Neural cell (in vitro differentiated cells): ENCODE data around the gene HECA. TPM values are rescaled to one million over a fixed set of nuclear protein-coding genes. Genes with fewer than 3 reads are reported as not detected.

Experiments used
- H2AFZ ChIP-seq: fragments of 200-600, 300-800 bp; sonication (generic), shearing (Covaris generic); 2 replicates; pipeline ENCODE4 v1.6.0; 2014; ENCODE audit warnings: low read depth, mild to moderate bottlenecking, antibody characterized with exemption, low read length, moderate library complexity
- H3F3A ChIP-seq: fragments of 200-600 bp; shearing (Covaris generic); 2 replicates; pipeline ENCODE4 v1.6.1; 2016; ENCODE audit warnings: mild to moderate bottlenecking, moderate library complexity, mixed read lengths, antibody characterized with exemption, low read length; ENCODE audit not compliant: insufficient read depth, poor library complexity, severe bottlenecking
- H3K27ac ChIP-seq: fragments of 200-600, 300-800 bp; sonication (generic), shearing (Covaris generic); 2 replicates; pipeline ENCODE4 v1.5.1; 2014; ENCODE audit warnings: mild to moderate bottlenecking, low read length, moderate library complexity
- H3K27me3 ChIP-seq: fragments of 300-800, 200-600 bp; sonication (generic), shearing (Covaris generic); 2 replicates; pipeline ENCODE4 v1.6.0; 2014; ENCODE audit warnings: mild to moderate bottlenecking, low read depth, low read length, moderate library complexity; ENCODE audit not compliant: insufficient read depth
- H3K36me3 ChIP-seq: fragments of 300-800, 200-600 bp; sonication (generic), shearing (Covaris generic); 2 replicates; pipeline ENCODE4 v1.5.1; 2014; ENCODE audit warnings: mild to moderate bottlenecking, antibody characterized with exemption, low read length, moderate library complexity; ENCODE audit not compliant: insufficient read depth
- H3K4me2 ChIP-seq: fragments of 300-800, 200-600 bp; sonication (generic), shearing (Covaris generic); 2 replicates; pipeline ENCODE4 v1.6.0; 2014; ENCODE audit warnings: mild to moderate bottlenecking, low read length
- H3K4me3 ChIP-seq: fragments of 300-800, 200-600 bp; sonication (generic), shearing (Covaris generic); 2 replicates; pipeline ENCODE4 v1.5.1; 2014; ENCODE audit warnings: mild to moderate bottlenecking, low read length, moderate library complexity
- H3K79me2 ChIP-seq: fragments of 200-600 bp; shearing (Covaris generic); replicated peaks from 2 replicates; pipeline ENCODE4 v1.6.0; 2014; ENCODE audit warnings: mild to moderate bottlenecking, low read length, moderate library complexity; ENCODE audit not compliant: insufficient read depth
- H3K9ac ChIP-seq: fragments of 300-800, 200-600 bp; sonication (generic), shearing (Covaris generic); 2 replicates; pipeline ENCODE4 v1.6.1; 2016; ENCODE audit warnings: mild to moderate bottlenecking, low read length, mixed read lengths
- H3K9me2 ChIP-seq: fragments of 200-600 bp; shearing (Covaris generic); 2 replicates; pipeline ENCODE4 v1.6.1; 2016; ENCODE audit warnings: mild to moderate bottlenecking, low read length, mixed read lengths; ENCODE audit not compliant: insufficient read depth
- H3K9me3 ChIP-seq: fragments of 200-600, 300-800 bp; sonication (generic), shearing (Covaris generic); 2 replicates; pipeline ENCODE4 v1.6.1; 2016; ENCODE audit warnings: mild to moderate bottlenecking, mixed run types, low read length, moderate library complexity, mixed read lengths
- H4K20me1 ChIP-seq: fragments of 200-600 bp; shearing (Covaris generic); 2 replicates; pipeline ENCODE4 v1.6.1; 2016; ENCODE audit warnings: mild to moderate bottlenecking, mixed run types; ENCODE audit not compliant: insufficient read depth
- EP300 ChIP-seq: fragments of 450-650 bp; conservative IDR thresholded peaks from 2 replicates; pipeline ENCODE4 v1.6.1; 2014; ENCODE audit warnings: antibody characterized with exemption, mild to moderate bottlenecking, moderate library complexity; ENCODE audit not compliant: poor library complexity, severe bottlenecking
- EZH2 ChIP-seq: fragments of 200-600, 300-800 bp; shearing (Covaris generic), sonication (generic); IDR thresholded peaks from 2 replicates; pipeline ENCODE4 v1.6.1; 2014; ENCODE audit warnings: antibody characterized with exemption, low read length, borderline replicate concordance, mild to moderate bottlenecking; ENCODE audit not compliant: insufficient read depth, poor library complexity, severe bottlenecking
- MXI1 ChIP-seq: fragments of 450-650 bp; conservative IDR thresholded peaks from 2 replicates; pipeline ENCODE4 v1.6.1; 2014; ENCODE audit warnings: antibody characterized with exemption, mild to moderate bottlenecking; ENCODE audit not compliant: poor library complexity, severe bottlenecking
- POLR2AphosphoS5 ChIP-seq: IDR thresholded peaks from 2 replicates; pipeline ENCODE4 v1.6.1; 2012
- RAD21 ChIP-seq: fragments of 450-650 bp; conservative IDR thresholded peaks from 2 replicates; pipeline ENCODE4 v1.6.1; 2014; ENCODE audit warnings: antibody characterized with exemption, mild to moderate bottlenecking, moderate library complexity
- SMC3 ChIP-seq: fragments of 450-650 bp; conservative IDR thresholded peaks from 2 replicates; pipeline ENCODE4 v1.6.1; 2014; ENCODE audit warnings: antibody characterized with exemption, mild to moderate bottlenecking, moderate library complexity; ENCODE audit not compliant: poor library complexity
- TAF1 ChIP-seq: IDR thresholded peaks from 2 replicates; pipeline ENCODE4 v1.6.1; 2012; ENCODE audit warnings: low read depth
- polyA plus RNA-seq: library from polyadenylated mRNA; depleted of rRNA; stranded (reverse); fragments of >200 nt; gene quantifications from 2 replicates; pipeline ENCODE4 v1.2.3, GENCODE V29; 2014
- TF ChIP-seq, protein P1 (sequence below): IDR thresholded peaks from 2 replicates; pipeline ENCODE4 v1.6.1; 2012; ENCODE audit warnings: borderline replicate concordance
- TF ChIP-seq, protein P2 (sequence below): fragments of 450-650 bp; IDR thresholded peaks from 2 replicates; pipeline ENCODE4 v1.5.1; 2014; ENCODE audit warnings: antibody characterized with exemption, mild to moderate bottlenecking, moderate library complexity; ENCODE audit not compliant: poor library complexity, severe bottlenecking

The HECA gene
- polyA plus RNA-seq, 1 donor from 2014 or later = 20.2 TPM

DNA sequence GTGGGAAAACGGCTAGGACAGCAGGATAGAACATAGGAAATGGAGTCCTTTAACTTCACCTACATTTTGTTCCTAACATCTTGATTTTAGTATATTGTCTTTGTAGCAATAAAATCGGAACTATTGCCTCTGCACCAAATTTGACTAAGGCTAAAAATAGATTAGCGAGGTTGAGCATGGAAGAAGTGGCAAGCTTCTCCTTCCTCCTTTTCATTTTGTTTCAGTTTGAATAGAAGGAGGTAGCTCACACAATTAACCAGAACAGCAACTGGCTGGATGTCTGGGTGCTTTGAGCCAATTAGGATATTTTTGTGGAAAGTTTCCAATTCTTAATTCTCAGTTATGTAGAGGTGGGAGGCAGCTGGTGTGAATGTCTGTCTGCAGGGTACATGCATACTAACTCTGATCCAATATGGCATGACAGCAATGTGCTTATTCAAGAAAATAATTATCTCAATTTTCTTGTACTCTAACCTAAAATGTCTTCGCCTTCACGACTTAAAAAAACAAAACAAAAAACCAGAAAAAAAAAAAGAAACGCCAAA is 3.1 kb upstream of the HECA start:
- H3K9me2 ChIP-seq = no peaks in the 10 kb centered on the region
- H2AFZ ChIP-seq = no peak overlapping the region
- no peaks in the 10 kb centered on the region for H3K27me3 ChIP-seq
- H3K4me2 ChIP-seq = no peak overlapping the region
- no peak overlapping the region for H3K4me3 ChIP-seq
- no peaks in the 10 kb centered on the region for H3K9me3 ChIP-seq
- H3F3A ChIP-seq = no peaks in the 10 kb centered on the region
- H3K9ac ChIP-seq = no peak overlapping the region
- H3K36me3 ChIP-seq = no peaks in the 10 kb centered on the region
- H4K20me1 ChIP-seq = no peaks in the 10 kb centered on the region
- no peak overlapping the region for H3K27ac ChIP-seq
- no peak for TF ChIP-seq POLR2AphosphoS5
- TF ChIP-seq SMC3 = no peak
- no peak for TF ChIP-seq RAD21
- H3K79me2 ChIP-seq = no peaks in the 10 kb centered on the region

DNA sequence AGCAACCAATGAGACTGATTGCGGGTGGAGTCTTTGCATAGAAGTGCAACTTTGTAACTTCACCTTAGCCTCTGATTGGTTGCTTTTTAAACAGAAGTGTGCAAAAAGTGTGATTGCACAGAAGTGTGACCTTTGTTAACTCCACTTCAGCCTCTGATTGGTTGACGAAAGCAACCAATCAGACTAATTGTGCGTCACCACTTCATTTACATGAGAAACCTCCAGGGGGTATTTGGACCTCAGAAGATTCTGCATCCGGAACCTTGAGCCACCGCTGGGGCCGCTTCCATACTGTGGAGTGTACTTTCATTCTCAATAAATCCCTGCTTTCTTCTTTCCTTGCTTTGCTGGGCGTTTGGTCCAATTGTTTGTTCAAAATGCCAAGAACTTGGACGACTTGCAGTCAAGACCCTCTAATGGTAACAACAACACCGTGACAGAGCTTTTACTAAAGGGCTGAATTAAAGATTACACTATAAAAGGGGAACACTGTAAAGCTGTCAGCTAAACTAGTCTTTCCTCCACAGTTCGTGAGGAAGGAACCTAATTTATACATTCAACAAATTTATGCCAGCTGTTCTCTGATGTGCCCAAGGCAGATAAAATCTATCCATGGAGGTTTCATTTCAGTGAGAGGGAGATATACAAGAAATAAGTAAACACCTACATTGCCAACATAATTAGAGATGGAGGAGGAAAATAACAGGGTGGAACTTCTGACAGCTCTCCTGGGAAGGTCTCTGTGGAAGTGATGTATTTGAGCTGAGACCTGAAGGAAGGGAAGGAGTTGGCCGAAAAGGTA is 1.4 kb upstream of the HECA start:
- H3F3A ChIP-seq = no peaks in the 10 kb centered on the region
- no peaks in the 10 kb centered on the region for H3K9me3 ChIP-seq
- no peak overlapping the region for H3K4me3 ChIP-seq
- H4K20me1 ChIP-seq = no peaks in the 10 kb centered on the region
- H3K27me3 ChIP-seq = no peaks in the 10 kb centered on the region
- H2AFZ ChIP-seq = no peak overlapping the region
- TF ChIP-seq TAF1 (no peak), EP300 (no peak), MXI1 (no peak)
- H3K9ac ChIP-seq = no peak overlapping the region
- no peaks in the 10 kb centered on the region for H3K36me3 ChIP-seq
- no peak overlapping the region for H3K27ac ChIP-seq
- no peak overlapping the region for H3K4me2 ChIP-seq
- H3K9me2 ChIP-seq = no peaks in the 10 kb centered on the region
- peaks cover 14% of the 10 kb centered on the region for H3K79me2 ChIP-seq

DNA sequence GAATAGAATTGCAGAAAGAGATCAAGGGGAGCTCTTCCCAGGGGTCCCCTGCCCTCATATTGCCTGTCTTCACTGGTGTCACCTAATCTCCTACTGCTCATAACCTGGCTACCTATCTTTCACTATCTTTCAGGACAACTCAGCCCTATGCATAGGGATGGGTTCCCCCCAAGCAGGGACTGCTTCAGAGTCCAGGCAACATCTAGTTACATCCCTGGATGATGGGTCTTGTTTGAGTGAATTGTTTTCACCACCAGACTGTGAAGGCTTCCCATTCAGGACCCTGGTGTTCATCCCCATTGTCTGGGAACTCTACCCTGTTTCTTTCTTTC is 850 bp upstream of the HECA start:
- no peak overlapping the region for H3K27ac ChIP-seq

More for the DNA sequence above, 850 bp upstream of the HECA start:
- no peak overlapping the region for H3K9ac ChIP-seq
- no peaks in the 10 kb centered on the region for H3K9me3 ChIP-seq
- no peaks in the 10 kb centered on the region for H3K9me2 ChIP-seq
- H2AFZ ChIP-seq = no peak overlapping the region
- H3K27me3 ChIP-seq = no peaks in the 10 kb centered on the region
- H3K4me2 ChIP-seq = no peak overlapping the region
- H3K4me3 ChIP-seq = no peak overlapping the region
- H4K20me1 ChIP-seq = no peaks in the 10 kb centered on the region
- H3F3A ChIP-seq = no peaks in the 10 kb centered on the region
- H3K36me3 ChIP-seq = no peaks in the 10 kb centered on the region
- peaks cover 20% of the 10 kb centered on the region for H3K79me2 ChIP-seq
- TF ChIP-seq RAD21 (no peak), SMC3 (no peak), TAF1 (no peak), POLR2AphosphoS5 (no peak), EP300 (no peak), EZH2 (no peak), MXI1 (no peak)
- TF ChIP-seq, protein P1, sequence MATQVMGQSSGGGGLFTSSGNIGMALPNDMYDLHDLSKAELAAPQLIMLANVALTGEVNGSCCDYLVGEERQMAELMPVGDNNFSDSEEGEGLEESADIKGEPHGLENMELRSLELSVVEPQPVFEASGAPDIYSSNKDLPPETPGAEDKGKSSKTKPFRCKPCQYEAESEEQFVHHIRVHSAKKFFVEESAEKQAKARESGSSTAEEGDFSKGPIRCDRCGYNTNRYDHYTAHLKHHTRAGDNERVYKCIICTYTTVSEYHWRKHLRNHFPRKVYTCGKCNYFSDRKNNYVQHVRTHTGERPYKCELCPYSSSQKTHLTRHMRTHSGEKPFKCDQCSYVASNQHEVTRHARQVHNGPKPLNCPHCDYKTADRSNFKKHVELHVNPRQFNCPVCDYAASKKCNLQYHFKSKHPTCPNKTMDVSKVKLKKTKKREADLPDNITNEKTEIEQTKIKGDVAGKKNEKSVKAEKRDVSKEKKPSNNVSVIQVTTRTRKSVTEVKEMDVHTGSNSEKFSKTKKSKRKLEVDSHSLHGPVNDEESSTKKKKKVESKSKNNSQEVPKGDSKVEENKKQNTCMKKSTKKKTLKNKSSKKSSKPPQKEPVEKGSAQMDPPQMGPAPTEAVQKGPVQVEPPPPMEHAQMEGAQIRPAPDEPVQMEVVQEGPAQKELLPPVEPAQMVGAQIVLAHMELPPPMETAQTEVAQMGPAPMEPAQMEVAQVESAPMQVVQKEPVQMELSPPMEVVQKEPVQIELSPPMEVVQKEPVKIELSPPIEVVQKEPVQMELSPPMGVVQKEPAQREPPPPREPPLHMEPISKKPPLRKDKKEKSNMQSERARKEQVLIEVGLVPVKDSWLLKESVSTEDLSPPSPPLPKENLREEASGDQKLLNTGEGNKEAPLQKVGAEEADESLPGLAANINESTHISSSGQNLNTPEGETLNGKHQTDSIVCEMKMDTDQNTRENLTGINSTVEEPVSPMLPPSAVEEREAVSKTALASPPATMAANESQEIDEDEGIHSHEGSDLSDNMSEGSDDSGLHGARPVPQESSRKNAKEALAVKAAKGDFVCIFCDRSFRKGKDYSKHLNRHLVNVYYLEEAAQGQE = no peak
- TF ChIP-seq, protein P2, sequence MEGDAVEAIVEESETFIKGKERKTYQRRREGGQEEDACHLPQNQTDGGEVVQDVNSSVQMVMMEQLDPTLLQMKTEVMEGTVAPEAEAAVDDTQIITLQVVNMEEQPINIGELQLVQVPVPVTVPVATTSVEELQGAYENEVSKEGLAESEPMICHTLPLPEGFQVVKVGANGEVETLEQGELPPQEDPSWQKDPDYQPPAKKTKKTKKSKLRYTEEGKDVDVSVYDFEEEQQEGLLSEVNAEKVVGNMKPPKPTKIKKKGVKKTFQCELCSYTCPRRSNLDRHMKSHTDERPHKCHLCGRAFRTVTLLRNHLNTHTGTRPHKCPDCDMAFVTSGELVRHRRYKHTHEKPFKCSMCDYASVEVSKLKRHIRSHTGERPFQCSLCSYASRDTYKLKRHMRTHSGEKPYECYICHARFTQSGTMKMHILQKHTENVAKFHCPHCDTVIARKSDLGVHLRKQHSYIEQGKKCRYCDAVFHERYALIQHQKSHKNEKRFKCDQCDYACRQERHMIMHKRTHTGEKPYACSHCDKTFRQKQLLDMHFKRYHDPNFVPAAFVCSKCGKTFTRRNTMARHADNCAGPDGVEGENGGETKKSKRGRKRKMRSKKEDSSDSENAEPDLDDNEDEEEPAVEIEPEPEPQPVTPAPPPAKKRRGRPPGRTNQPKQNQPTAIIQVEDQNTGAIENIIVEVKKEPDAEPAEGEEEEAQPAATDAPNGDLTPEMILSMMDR = no peak
